GM10248 (cell line): ENCODE results near the gene SLC43A2.
A peak's percentile ranks its signal among the peaks of the same experiment; 100 is the strongest.
"Not testable (repeated sequence)": the region's sequence is repeated elsewhere in the genome, so short reads cannot be mapped to it uniquely, and the experiment has no call there.

Experiments
- CTCF ChIA-PET: fragments of 300-600 bp; sonication (Branson Sonifier 250); formaldehyde crosslinking; extraction: SDS; loops from one replicate; lab custom pipeline; 2021; ENCODE audit warnings: antibody characterized with exemption; lab: Yijun Ruan, JAX
- POLR2A ChIA-PET: fragments of 350-650 bp; sonication (Branson Sonifier 250); formaldehyde crosslinking; extraction: SDS; loops from one replicate; lab custom pipeline; 2020; ENCODE audit warnings: antibody characterized with exemption; lab: Yijun Ruan, JAX
- DNase-seq: peaks from one replicate; pipeline ENCODE4 v3.0.0; 2012; ENCODE audit errors: extremely low spot score
- TF ChIP-seq, protein P1 (sequence below): IDR thresholded peaks from 2 replicates; pipeline ENCODE4 v1.5.1; 2012; ENCODE audit warnings: mild to moderate bottlenecking, low read depth; ENCODE audit errors: extremely low read depth, missing control alignments, control extremely low read depth

The SLC43A2 gene

DNA sequence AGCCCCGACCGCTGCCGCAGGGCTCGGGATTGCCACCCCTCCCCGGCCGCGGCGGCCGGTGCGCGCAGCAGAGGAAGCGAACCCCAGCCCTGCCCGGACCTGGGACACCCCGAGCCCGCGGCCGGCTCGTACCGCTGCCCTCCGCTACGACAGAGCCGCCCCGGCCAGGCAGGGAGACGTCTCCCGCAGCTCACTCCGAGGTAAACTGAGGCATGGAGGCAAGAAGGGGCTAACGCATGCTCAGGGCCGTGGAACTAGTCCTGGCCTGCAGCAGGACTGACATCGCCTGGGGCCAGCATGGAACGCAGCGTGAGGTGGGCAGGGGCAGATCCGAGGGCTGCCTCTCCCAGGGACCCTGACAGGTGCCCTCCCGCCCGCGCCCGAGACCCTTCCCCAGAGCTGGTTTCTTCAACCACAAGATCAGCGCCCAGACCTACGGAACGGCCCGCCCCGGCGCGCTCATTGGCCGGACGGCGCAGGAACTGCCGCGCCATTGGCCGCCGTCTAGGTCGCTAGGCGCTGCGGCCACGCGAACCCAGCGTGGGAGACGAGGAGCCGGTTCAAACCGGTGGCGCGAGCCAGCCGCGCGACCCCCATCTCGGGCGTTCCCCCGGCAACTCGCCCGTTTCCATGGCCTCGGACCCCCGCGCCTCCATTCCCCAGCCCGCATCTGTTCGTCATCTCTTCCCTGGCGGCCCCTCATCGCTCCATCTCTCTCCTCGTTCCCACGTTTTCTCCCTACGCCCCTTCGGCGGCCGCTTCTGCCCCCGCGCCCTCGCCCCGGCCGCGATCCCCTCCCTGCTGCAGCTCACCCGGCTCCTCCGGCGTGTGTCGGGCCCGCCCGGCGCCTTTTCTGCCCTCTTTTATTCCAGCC, at the start of gene SLC43A2:
TSS of gene SLC43A2 (minus strand) at position 853 of the 874 bp plus-strand sequence. CDS start 960 bp downstream, outside the sequence.
- POLR2A ChIA-PET = no interaction called here
- peak; percentile 92 for DNase-seq
- TF ChIP-seq, protein P1, sequence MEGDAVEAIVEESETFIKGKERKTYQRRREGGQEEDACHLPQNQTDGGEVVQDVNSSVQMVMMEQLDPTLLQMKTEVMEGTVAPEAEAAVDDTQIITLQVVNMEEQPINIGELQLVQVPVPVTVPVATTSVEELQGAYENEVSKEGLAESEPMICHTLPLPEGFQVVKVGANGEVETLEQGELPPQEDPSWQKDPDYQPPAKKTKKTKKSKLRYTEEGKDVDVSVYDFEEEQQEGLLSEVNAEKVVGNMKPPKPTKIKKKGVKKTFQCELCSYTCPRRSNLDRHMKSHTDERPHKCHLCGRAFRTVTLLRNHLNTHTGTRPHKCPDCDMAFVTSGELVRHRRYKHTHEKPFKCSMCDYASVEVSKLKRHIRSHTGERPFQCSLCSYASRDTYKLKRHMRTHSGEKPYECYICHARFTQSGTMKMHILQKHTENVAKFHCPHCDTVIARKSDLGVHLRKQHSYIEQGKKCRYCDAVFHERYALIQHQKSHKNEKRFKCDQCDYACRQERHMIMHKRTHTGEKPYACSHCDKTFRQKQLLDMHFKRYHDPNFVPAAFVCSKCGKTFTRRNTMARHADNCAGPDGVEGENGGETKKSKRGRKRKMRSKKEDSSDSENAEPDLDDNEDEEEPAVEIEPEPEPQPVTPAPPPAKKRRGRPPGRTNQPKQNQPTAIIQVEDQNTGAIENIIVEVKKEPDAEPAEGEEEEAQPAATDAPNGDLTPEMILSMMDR = peak; percentile 2
- CTCF ChIA-PET = interaction anchor here (1.2 to 7.3 kb wide), 8 partner anchors 12 to 361 kb away, joined by 4 to 109 read pairs (median 18); partner anchors contain the start of gene RILP

DNA sequence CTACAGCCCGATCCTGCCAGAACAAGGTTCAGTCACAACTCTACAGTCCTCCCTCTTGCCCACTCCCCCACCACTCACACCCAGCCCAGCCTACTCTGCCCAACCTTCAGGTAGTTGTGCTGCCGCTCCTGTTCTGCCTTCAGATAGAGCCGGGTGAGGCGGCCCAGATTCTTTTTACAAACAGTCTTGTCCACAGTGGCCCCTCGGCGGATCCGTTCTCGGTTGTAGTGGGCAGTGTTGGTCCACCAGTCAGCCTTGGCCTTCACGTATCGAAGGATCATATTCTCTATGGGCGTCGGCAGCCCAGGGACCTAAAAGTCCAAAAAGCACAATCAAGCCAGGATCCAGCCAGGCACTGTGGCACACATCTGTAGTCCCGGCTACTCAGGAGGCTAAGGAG, 47.8 kb upstream of the SLC43A2 start:
- ChIA-PET CTCF (interaction anchor here (1.4 kb wide), 1 partner anchor 27 kb away, joined by 3 read pairs; the partner anchor contains the start of gene RILP), POLR2A (interaction anchor here (0.6 to 0.7 kb wide), 2 partner anchors 8 to 24 kb away, joined by 3 to 6 read pairs; no protein-coding TSS in a partner anchor)
- DNase-seq = no peak
- TF ChIP-seq, protein P1 = no peak

DNA sequence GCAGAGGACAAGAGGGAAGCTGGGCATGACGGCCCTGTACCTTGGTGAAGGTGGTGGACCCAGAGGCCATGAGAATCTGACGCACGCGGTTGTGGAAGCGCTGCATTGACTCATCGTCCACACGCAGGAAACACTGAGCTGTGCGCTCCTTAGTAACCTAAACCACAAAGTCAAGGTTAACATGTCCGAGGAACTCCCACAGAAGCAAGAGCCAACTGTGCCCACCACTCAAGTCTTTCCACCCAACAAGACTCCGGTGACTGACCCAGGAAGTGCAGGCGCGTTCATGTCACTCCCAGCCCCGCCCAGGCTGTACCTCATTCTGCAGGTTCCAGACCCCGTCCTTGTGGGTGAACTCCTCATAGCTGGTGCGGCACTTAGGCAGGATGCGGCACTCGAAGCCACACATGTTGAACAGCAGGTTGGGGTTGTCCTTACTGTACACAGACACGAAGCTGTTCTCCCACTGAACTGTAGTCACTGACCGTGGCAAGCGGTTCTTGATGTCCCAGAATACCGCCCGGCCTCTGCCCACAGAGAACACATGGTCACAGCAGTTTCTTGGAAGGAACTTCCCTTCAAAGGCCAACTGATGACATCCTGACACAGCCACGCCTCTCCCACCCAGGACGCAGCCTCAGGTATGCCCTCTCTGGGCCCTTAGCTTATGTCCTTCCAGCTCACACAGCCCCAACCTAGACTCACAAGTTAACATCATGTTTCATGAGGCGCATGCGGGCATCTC, 44.6 kb upstream of the SLC43A2 start:
- ChIA-PET CTCF (interaction anchor here (0.6 to 7.2 kb wide), 4 partner anchors 8 to 99 kb away, joined by 3 to 45 read pairs (median 5); partner anchors contain the start of genes PRPF8 and RILP), POLR2A (interaction anchor here (0.7 kb wide), 1 partner anchor 25 kb away, joined by 3 read pairs; no protein-coding TSS in a partner anchor)
- DNase-seq = no peak
- TF ChIP-seq, protein P1 = no peak

DNA sequence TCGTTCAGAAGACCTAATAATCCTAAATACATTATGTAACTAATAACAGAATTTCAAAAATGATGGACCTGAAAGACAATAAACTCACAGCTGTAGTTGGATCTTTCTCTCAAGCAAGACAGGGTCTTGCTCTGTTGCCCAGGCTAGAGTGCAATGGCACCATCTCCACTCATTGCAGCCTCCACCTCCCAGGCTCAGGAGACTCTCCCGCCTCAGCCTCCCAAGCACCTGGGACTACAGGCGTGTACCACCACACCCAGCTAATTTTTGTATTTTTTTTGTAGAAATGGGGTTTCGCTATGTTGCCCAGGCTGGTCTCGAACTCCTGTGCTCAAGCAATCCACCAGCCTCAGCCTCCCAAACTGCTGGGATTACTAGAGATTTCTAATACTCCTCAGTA, 35.3 kb upstream of the SLC43A2 start:
- ChIA-PET CTCF (interaction anchor here (2.0 kb wide), 1 partner anchor 15 kb away, joined by 8 read pairs; the partner anchor contains the start of gene RILP), POLR2A (interaction anchor here (0.7 kb wide), 2 partner anchors 371 to 491 kb away, joined by 5 to 19 read pairs; no protein-coding TSS in a partner anchor)
- DNase-seq = not testable (repeated sequence)

DNA sequence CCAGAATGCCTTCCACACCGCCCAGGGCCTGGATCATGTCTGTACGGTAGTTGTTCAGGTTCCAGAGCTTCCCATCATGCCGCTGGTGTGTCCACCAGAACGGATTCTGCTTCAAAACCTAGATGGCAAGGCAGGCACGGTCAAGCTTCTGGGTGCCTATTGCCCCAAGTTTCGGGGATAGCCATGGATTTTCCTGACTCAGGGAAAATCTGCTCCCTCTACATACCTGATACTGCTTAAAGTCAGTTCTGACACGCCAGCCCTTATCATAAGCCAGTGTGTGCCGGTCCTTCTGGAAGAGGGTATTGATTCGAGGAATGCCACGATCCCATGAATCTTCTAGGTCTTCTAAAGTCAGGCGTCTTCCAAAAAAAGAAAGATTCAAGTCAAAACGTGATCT, 32.4 kb upstream of the SLC43A2 start:
- CTCF ChIA-PET = interaction anchor here (1.2 to 5.1 kb wide), 4 partner anchors 8 to 20 kb away, joined by 5 to 38 read pairs (median 23); partner anchors contain the start of gene RILP
- POLR2A ChIA-PET = interaction anchor here (1.2 to 2.7 kb wide), 2 partner anchors 8 to 12 kb away, joined by 4 to 9 read pairs; partner anchors contain the start of gene RILP
- DNase-seq = no peak
- TF ChIP-seq, protein P1 = no peak

DNA sequence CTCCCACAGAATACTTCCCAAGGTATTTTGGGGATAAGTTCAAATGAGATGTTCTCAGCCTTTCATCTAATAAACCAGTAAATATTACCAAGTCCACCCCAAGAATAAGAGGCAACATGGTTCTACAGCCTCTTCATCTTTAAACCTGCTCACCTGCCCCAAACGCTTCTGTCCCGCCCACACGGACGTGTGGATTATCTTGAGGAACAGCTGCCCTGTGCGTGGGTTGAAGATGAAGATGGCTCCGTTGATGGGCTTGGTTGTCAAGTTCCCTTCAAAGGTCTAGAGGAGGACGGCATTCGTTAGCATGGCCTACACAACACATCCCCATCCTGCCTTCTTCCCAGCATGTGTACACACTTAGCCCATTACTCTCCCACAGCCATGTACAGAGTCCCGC, 29.5 kb upstream of the SLC43A2 start:
- DNase-seq = no peak
- CTCF ChIA-PET = interaction anchor here (3.4 to 5.1 kb wide), 2 partner anchors 9 to 11 kb away, joined by 37 to 38 read pairs; partner anchors contain the start of gene RILP
- POLR2A ChIA-PET = interaction anchor here (2.7 kb wide), 1 partner anchor 9 kb away, joined by 9 read pairs; the partner anchor contains the start of gene RILP
- TF ChIP-seq, protein P1 = no peak
